H1 (cell line): ENCODE data around the gene EXO1. TPM values are rescaled to one million over a fixed set of nuclear protein-coding genes. Genes with fewer than 3 reads are reported as not detected.

Source experiments
- CHD1 ChIP-seq: IDR thresholded peaks from 2 replicates; pipeline ENCODE4 v1.6.1; 2012; ENCODE audit warnings: low read depth, low read length, improper control_type of control experiment
- TEAD4 ChIP-seq: IDR thresholded peaks from 2 replicates; pipeline ENCODE4 v1.6.1; 2012; ENCODE audit warnings: low read depth, low read length, inconsistent platforms, mixed read lengths
- polyA plus RNA-seq, 7 experiments: library from polyadenylated mRNA; depleted of rRNA in 3 of 7; stranded (reverse) in 5 of 7; unstranded in 2 of 7; fragments of >200 nt in 5 of 7; fragments of 200-250 nt in 2 of 7; gene quantifications; 1 replicate in 5 of 7; 2 replicates in 1 of 7; 4 replicates in 1 of 7; pipeline versions ENCODE4 v1.2.1 to v1.2.3, GENCODE V29; 2011 to 2013; ENCODE audit warnings: missing spikeins in 2 of 7, mixed read lengths in 2 of 7
- total RNA-seq: library from RNA; stranded (reverse); fragmentation: NEBNext Ultra II Directional; extraction: Animal tissue kit (Norgen Biotek cat#: 25700); gene quantifications from 2 replicates; pipeline ENCODE4 v1.2.1, GENCODE V29; 2021
- TF ChIP-seq, protein P1 (sequence below): fragments of 300-600 bp; sonication (generic); IDR thresholded peaks from 2 replicates; pipeline ENCODE4 v1.7.1; 2012; ENCODE audit warnings: low read length, moderate library complexity, mild to moderate bottlenecking, inconsistent platforms; ENCODE audit not compliant: insufficient replicate concordance

The EXO1 gene
- total and polyA plus RNA-seq, 2 of the 8 experiments (the other 6 are each of a cell fraction or from before 2014, with no cell fraction given) = 9.2 to 43.0 TPM

DNA sequence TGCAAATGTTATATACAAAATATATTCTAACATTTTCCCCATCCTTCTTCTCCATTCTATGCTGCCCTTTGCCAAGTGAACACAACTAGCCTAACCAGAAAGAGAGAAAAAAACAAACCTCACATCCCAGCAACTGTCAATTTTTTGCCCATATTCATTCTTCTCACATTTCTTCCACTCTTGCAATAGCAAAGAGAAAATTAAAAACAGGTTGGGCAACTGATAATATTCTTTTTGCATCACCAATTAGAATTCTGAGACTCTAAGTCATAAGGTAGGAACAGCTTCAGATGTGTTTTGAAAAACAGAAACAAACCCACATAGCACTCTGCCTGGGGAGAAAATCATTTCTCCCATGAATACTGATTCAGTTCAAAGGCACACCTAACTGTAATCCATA lies 25.2 kb upstream of the EXO1 start (continued):
- TF ChIP-seq, protein P1, sequence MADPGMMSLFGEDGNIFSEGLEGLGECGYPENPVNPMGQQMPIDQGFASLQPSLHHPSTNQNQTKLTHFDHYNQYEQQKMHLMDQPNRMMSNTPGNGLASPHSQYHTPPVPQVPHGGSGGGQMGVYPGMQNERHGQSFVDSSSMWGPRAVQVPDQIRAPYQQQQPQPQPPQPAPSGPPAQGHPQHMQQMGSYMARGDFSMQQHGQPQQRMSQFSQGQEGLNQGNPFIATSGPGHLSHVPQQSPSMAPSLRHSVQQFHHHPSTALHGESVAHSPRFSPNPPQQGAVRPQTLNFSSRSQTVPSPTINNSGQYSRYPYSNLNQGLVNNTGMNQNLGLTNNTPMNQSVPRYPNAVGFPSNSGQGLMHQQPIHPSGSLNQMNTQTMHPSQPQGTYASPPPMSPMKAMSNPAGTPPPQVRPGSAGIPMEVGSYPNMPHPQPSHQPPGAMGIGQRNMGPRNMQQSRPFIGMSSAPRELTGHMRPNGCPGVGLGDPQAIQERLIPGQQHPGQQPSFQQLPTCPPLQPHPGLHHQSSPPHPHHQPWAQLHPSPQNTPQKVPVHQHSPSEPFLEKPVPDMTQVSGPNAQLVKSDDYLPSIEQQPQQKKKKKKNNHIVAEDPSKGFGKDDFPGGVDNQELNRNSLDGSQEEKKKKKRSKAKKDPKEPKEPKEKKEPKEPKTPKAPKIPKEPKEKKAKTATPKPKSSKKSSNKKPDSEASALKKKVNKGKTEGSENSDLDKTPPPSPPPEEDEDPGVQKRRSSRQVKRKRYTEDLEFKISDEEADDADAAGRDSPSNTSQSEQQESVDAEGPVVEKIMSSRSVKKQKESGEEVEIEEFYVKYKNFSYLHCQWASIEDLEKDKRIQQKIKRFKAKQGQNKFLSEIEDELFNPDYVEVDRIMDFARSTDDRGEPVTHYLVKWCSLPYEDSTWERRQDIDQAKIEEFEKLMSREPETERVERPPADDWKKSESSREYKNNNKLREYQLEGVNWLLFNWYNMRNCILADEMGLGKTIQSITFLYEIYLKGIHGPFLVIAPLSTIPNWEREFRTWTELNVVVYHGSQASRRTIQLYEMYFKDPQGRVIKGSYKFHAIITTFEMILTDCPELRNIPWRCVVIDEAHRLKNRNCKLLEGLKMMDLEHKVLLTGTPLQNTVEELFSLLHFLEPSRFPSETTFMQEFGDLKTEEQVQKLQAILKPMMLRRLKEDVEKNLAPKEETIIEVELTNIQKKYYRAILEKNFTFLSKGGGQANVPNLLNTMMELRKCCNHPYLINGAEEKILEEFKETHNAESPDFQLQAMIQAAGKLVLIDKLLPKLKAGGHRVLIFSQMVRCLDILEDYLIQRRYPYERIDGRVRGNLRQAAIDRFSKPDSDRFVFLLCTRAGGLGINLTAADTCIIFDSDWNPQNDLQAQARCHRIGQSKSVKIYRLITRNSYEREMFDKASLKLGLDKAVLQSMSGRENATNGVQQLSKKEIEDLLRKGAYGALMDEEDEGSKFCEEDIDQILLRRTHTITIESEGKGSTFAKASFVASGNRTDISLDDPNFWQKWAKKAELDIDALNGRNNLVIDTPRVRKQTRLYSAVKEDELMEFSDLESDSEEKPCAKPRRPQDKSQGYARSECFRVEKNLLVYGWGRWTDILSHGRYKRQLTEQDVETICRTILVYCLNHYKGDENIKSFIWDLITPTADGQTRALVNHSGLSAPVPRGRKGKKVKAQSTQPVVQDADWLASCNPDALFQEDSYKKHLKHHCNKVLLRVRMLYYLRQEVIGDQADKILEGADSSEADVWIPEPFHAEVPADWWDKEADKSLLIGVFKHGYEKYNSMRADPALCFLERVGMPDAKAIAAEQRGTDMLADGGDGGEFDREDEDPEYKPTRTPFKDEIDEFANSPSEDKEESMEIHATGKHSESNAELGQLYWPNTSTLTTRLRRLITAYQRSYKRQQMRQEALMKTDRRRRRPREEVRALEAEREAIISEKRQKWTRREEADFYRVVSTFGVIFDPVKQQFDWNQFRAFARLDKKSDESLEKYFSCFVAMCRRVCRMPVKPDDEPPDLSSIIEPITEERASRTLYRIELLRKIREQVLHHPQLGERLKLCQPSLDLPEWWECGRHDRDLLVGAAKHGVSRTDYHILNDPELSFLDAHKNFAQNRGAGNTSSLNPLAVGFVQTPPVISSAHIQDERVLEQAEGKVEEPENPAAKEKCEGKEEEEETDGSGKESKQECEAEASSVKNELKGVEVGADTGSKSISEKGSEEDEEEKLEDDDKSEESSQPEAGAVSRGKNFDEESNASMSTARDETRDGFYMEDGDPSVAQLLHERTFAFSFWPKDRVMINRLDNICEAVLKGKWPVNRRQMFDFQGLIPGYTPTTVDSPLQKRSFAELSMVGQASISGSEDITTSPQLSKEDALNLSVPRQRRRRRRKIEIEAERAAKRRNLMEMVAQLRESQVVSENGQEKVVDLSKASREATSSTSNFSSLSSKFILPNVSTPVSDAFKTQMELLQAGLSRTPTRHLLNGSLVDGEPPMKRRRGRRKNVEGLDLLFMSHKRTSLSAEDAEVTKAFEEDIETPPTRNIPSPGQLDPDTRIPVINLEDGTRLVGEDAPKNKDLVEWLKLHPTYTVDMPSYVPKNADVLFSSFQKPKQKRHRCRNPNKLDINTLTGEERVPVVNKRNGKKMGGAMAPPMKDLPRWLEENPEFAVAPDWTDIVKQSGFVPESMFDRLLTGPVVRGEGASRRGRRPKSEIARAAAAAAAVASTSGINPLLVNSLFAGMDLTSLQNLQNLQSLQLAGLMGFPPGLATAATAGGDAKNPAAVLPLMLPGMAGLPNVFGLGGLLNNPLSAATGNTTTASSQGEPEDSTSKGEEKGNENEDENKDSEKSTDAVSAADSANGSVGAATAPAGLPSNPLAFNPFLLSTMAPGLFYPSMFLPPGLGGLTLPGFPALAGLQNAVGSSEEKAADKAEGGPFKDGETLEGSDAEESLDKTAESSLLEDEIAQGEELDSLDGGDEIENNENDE = no peak
- TF ChIP-seq TEAD4 (no peak), CHD1 (no peak)
